LHCN-M2 (cell line): ENCODE data around the gene CNIH3. TPM values are rescaled to one million over a fixed set of nuclear protein-coding genes. Genes with fewer than 3 reads are reported as not detected.

Source experiments
- DNase-seq: peaks from one replicate; pipeline ENCODE4 v3.0.0-alpha.2; 2012; ENCODE audit warnings: low read depth
- total RNA-seq: library from RNA; depleted of rRNA; stranded (reverse); fragments of >200 nt; gene quantifications from 2 replicates; pipeline ENCODE4 v1.2.3, GENCODE V29; 2014; rRNA removed

CNIH3 gene
- total RNA-seq, 1 experiment from 2014 or later = 13.4 TPM

GRCh38 chr1:224769452-224770335 is 153.6 kb downstream of the CNIH3 start:
- no peak for DNase-seq

DNA sequence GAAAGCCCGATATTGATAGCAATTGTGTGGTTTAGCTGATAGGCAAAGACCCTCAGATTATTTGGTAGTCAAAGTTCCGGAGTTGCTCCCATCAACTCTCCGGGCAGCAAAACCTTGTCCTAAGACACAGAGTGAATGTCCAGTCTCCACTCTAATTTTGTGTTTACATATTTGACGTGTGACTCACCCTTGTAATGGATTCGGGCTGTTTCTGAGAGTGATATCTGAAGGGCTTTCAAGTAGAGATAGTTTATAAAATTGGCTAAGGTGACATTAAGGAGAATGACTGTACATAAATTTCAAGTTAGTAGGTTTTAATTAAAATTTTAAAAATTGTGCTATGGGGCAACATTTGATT is 154.2 kb downstream of the CNIH3 start:
- DNase-seq = peak; percentile 61

GRCh38 chr1:224773646-224774045 is 157.5 kb downstream of the CNIH3 start:
- DNase-seq = no peak

DNA sequence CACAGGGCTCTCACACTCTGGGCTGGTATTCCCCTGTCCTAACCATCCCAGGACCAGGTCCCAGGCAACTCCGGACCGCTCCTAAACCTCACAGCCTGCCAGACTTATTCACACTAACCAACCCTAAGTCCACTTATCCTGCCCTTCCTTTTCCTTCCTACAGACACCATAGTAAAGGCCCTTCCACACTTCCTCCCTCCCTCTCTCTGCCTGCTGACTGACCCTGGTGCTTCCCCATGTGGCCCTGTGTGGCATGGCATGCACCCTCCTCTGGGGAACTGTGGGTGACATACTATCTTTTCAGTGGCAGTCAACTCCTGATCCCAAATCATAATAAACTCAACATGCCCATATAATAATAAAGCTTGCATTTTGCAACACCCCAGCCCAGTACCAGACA is 158.3 kb downstream of the CNIH3 start:
- no peak for DNase-seq

DNA sequence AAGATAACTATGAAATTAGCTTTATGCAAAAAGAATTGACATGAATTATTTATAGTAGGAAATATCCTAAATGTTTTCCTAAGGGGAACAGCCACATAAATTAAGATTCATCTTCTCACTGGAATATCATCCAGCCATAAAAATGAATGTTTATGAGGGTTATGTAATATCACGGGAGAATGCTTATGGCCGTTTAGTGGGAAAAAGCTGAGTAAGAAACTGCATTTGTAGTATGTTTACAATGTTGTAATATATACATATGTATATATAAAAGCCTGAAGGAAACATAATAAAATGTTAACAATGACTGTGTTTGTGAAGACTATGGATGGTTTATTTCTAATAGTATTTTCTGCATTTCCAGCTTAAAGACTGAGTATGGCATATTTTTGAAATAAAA is 161.1 kb downstream of the CNIH3 start:
- DNase-seq = no peak

- DNase-seq = no peak
Observed at GRCh38 chr1:224779536-224779935, 163.4 kb downstream of the CNIH3 start.

- no peak for DNase-seq
Observed at GRCh38 chr1:224780736-224781135, 164.6 kb downstream of the CNIH3 start.

DNA sequence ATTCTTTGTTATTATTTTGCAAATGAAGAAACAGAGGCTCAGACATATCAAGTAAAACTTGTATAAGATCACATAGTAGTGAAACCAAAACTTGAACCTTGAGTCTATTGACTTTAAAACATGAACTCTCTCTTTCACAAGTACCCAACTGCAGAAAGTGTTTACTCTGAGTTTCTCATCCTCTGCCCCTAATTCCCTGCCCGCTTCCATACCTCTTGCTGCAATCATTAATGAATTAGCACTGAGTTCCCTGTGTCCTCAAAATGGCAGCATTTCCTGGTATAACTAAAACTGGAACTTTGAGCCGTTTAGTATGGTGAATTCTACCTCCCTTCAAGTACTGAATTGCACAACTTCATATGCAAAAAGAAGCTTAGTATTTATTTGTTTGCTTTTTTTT is 165.7 kb downstream of the CNIH3 start:
- no peak for DNase-seq

- no peak for DNase-seq
Observed at GRCh38 chr1:224782281-224783000, 166.3 kb downstream of the CNIH3 start.

GRCh38 chr1:224783006-224783651 is 167.0 kb downstream of the CNIH3 start:
- peak; percentile 85 for DNase-seq

GRCh38 chr1:224784265-224785039 is 168.3 kb downstream of the CNIH3 start:
- peak; percentile 72 for DNase-seq

DNA sequence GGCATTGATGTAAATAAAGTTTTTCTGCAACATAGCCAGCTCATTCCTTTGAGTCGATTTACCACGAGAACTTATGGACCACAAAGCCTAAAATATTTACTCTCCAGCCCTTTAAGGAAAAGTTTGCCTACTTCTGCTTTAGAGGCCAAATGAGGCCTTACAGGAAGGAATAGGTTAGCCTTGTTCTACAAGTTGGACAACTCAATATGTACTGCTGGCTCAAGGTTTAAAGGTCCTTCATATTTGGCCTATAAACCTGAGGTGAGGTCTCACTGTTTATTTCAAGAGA is 168.9 kb downstream of the CNIH3 start:
- DNase-seq = peak; percentile 48

GRCh38 chr1:224785622-224786021 is 169.5 kb downstream of the CNIH3 start:
- no peak for DNase-seq

- DNase-seq = no peak
Observed at GRCh38 chr1:224786533-224787250, 170.6 kb downstream of the CNIH3 start.

GRCh38 chr1:224789311-224789710 is 173.2 kb downstream of the CNIH3 start:
- DNase-seq = no peak

Other genes starting within 250 kb of the CNIH3 start
- gene WDR26, start 181.5 kb upstream of the CNIH3 start, total RNA-seq = 29.2 and 34.6 TPM in 2 replicates